Liver (tissue), 3 donors: Measurements from ENCODE around the gene RAI14.

Experiments used
- EGR1 ChIP-seq, 2 donors: IDR thresholded peaks; 2 replicates each; pipeline ENCODE4 v1.6.1; 2016 to 2018; ENCODE audit warnings: antibody characterized with exemption in 2 of 2, low read depth in 2 of 2
- FOXA1 ChIP-seq: IDR thresholded peaks from 2 replicates; pipeline ENCODE4 v1.6.1; 2016; ENCODE audit warnings: antibody characterized with exemption
- GABPA ChIP-seq, 2 donors: IDR thresholded peaks in 1 of 2; conservative IDR thresholded peaks in 1 of 2; 2 replicates each; pipeline ENCODE4 v1.6.1; 2016; ENCODE audit warnings: antibody characterized with exemption in 2 of 2, mild to moderate bottlenecking in 1 of 2, moderate library complexity in 1 of 2
- HNF4A ChIP-seq, 2 donors: conservative IDR thresholded peaks; 2 replicates each; pipeline ENCODE4 v1.6.1; 2016; ENCODE audit warnings: antibody characterized with exemption in 2 of 2, mild to moderate bottlenecking in 2 of 2
- HNF4G ChIP-seq: IDR thresholded peaks from 2 replicates; pipeline ENCODE4 v1.6.1; 2016; ENCODE audit warnings: antibody characterized with exemption
- JUND ChIP-seq, 2 donors: IDR thresholded peaks; 2 replicates each; pipeline ENCODE4 v1.6.1; 2016; ENCODE audit warnings: antibody characterized with exemption in 2 of 2
- RAD21 ChIP-seq, 2 donors: IDR thresholded peaks; 2 replicates each; pipeline ENCODE4 v1.6.1; 2016; ENCODE audit warnings: antibody characterized with exemption in 2 of 2, mild to moderate bottlenecking in 2 of 2
- RXRA ChIP-seq, 2 donors: IDR thresholded peaks; 2 replicates each; pipeline ENCODE4 v1.6.1; 2017 to 2018; ENCODE audit warnings: antibody characterized with exemption in 2 of 2, mild to moderate bottlenecking in 1 of 2
- SP1 ChIP-seq: IDR thresholded peaks from 2 replicates; pipeline ENCODE4 v1.6.1; 2018; ENCODE audit warnings: antibody characterized with exemption, mild to moderate bottlenecking
- TAF1 ChIP-seq: conservative IDR thresholded peaks from 2 replicates; pipeline ENCODE4 v1.6.1; 2016; ENCODE audit warnings: antibody characterized with exemption, mild to moderate bottlenecking
- YY1 ChIP-seq: IDR thresholded peaks from 2 replicates; pipeline ENCODE4 v1.6.1; 2016; ENCODE audit warnings: antibody characterized with exemption, mild to moderate bottlenecking
- TF ChIP-seq, protein P1 (sequence below): fragments of 150-350 bp; IDR thresholded peaks from 2 replicates; pipeline ENCODE4 v1.5.1; 2017; ENCODE audit warnings: improper control_type of control experiment, low read depth, low read length; ENCODE audit not compliant: missing input control
- TF ChIP-seq, protein P2 (sequence below): IDR thresholded peaks from 2 replicates; pipeline ENCODE4 v1.6.1; 2016; ENCODE audit warnings: antibody characterized with exemption, mild to moderate bottlenecking
- TF ChIP-seq, protein P3 (sequence below): IDR thresholded peaks from 2 replicates; pipeline ENCODE4 v1.6.1; 2016; ENCODE audit warnings: antibody characterized with exemption
- donor health status: healthy.
- donor health status: healthy.

DNA sequence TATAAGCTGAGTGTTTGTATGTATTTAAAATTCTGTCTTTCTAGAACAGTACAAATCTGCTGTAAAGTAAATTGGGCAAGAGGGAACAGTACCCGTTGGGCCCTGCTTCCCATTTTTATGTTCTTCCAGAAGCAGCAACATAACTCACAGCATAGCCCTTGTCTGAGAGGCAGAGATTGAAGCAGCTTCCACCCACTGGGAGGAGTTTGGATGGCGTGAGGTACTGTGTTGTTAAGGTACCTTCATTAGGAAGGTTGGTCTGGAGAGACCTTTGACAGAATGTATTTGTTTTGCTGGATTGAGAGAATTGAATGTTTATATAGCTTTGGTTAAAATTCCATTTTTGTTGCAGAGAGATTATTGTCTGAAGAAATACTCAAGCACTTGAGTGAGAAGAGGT, 24.8 kb downstream of the RAI14 start:
- TF ChIP-seq YY1: no peak
- TF ChIP-seq, protein P1, sequence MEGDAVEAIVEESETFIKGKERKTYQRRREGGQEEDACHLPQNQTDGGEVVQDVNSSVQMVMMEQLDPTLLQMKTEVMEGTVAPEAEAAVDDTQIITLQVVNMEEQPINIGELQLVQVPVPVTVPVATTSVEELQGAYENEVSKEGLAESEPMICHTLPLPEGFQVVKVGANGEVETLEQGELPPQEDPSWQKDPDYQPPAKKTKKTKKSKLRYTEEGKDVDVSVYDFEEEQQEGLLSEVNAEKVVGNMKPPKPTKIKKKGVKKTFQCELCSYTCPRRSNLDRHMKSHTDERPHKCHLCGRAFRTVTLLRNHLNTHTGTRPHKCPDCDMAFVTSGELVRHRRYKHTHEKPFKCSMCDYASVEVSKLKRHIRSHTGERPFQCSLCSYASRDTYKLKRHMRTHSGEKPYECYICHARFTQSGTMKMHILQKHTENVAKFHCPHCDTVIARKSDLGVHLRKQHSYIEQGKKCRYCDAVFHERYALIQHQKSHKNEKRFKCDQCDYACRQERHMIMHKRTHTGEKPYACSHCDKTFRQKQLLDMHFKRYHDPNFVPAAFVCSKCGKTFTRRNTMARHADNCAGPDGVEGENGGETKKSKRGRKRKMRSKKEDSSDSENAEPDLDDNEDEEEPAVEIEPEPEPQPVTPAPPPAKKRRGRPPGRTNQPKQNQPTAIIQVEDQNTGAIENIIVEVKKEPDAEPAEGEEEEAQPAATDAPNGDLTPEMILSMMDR: no peak
- TF ChIP-seq, protein P2, sequence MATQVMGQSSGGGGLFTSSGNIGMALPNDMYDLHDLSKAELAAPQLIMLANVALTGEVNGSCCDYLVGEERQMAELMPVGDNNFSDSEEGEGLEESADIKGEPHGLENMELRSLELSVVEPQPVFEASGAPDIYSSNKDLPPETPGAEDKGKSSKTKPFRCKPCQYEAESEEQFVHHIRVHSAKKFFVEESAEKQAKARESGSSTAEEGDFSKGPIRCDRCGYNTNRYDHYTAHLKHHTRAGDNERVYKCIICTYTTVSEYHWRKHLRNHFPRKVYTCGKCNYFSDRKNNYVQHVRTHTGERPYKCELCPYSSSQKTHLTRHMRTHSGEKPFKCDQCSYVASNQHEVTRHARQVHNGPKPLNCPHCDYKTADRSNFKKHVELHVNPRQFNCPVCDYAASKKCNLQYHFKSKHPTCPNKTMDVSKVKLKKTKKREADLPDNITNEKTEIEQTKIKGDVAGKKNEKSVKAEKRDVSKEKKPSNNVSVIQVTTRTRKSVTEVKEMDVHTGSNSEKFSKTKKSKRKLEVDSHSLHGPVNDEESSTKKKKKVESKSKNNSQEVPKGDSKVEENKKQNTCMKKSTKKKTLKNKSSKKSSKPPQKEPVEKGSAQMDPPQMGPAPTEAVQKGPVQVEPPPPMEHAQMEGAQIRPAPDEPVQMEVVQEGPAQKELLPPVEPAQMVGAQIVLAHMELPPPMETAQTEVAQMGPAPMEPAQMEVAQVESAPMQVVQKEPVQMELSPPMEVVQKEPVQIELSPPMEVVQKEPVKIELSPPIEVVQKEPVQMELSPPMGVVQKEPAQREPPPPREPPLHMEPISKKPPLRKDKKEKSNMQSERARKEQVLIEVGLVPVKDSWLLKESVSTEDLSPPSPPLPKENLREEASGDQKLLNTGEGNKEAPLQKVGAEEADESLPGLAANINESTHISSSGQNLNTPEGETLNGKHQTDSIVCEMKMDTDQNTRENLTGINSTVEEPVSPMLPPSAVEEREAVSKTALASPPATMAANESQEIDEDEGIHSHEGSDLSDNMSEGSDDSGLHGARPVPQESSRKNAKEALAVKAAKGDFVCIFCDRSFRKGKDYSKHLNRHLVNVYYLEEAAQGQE: no peak
- TF ChIP-seq TAF1: no peak
- TF ChIP-seq RXRA (IDR thresholded peaks at IDR 0.05): no peak
- TF ChIP-seq EGR1 (IDR thresholded peaks at IDR 0.05; ENCODE audit: low read depth in 2 of 2): no peak
- peak in 1 of 2 donors; percentile 8 for TF ChIP-seq RAD21 (IDR thresholded peaks at IDR 0.05)
- no peak for TF ChIP-seq GABPA (IDR thresholded peaks at IDR 0.05 in 1 of 2, conservative IDR thresholded peaks at IDR 0.05 in 1 of 2)
- TF ChIP-seq SP1: no peak
- TF ChIP-seq HNF4G: no peak
- no peak for TF ChIP-seq FOXA1
- TF ChIP-seq HNF4A (conservative IDR thresholded peaks at IDR 0.05): peak in 1 of 2 donors; percentile 15
- TF ChIP-seq, protein P3, sequence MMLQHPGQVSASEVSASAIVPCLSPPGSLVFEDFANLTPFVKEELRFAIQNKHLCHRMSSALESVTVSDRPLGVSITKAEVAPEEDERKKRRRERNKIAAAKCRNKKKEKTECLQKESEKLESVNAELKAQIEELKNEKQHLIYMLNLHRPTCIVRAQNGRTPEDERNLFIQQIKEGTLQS: no peak
- no peak for TF ChIP-seq JUND (IDR thresholded peaks at IDR 0.05)
